ENCODE measurements around the gene CCDC57. TPM values are rescaled to one million over a fixed set of nuclear protein-coding genes. Genes with fewer than 3 reads are reported as not detected.
A peak's percentile ranks its signal among the peaks of the same experiment; 100 is the strongest.

Gene CCDC57
- total and polyA plus RNA-seq, 9 of the 15 experiments (the other 6 are each of a cell fraction or from before 2014, with no cell fraction given) = 0.83 to 36.2 (median 13.6) TPM

GRCh38 chr17:82170412-82170961 lies 42.2 kb downstream of the CCDC57 start (continued):
- TF ChIP-seq ZBTB40 (IDR thresholded peaks at IDR 0.05) (no peak), ZBTB40 (CRISPR knock-in tag; IDR thresholded peaks at IDR 0.05) (no peak), TFE3 (CRISPR knock-in tag; IDR thresholded peaks at IDR 0.05) (peak; percentile 60), ARID4B (CRISPR knock-in tag; IDR thresholded peaks at IDR 0.05) (no peak), KHSRP (IDR thresholded peaks at IDR 0.05) (no peak), DPF2 (IDR thresholded peaks at IDR 0.05) (0 out of 2 replicates have a peak, but pooled peaks have one; percentile 29), CEBPZ (IDR thresholded peaks at IDR 0.05; ENCODE audit: borderline replicate concordance, low read depth, low read length) (no peak), SPI1 (IDR thresholded peaks at IDR 0.05; ENCODE audit: borderline replicate concordance, low read depth, low read length) (peak; percentile 89)
